ENCODE data around the gene FBXW7. TPM values are rescaled to one million over a fixed set of nuclear protein-coding genes. Genes with fewer than 3 reads are reported as not detected.

FBXW7 gene
- total and polyA plus RNA-seq, 2 experiments from 2014 or later, result 16.2 to 43.5 TPM

DNA sequence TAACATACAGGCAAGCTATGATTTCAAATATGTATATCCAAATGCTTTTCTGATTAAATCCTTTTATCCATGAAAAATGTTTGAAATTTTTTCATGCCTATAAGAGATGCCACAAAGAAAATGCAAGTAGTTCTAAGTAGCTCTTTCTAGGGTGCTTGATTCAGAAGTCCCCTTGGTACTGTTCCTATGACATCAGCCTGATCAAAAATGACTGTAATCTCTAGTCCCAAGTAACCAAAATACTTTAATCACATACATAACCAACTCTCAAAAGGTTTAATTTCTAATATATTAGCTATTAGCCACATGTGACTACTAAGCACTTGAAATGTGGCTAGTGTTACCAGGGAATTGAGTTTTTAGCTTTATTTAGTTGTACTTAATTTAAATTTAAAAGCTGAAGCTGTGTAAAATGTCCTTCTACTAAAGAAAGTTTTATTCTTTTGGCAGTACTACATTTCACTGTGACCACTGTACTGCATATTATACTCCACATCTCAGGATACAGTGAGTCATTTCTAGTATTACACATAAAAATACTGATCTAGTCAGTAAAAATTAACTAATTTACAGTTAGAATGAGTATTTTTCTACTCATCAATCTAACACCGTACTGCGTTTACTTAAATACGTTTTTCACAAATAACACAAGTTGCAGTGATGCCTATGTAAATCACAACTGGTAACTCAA, 33.9 kb downstream of the FBXW7 start:
- H3K4me3 ChIP-seq, result no peak overlapping the region
- 97% methylated on average over 3 of the region's 3 CpGs for WGBS (ENCODE audit: low lambda C conversion rate, missing lambda C conversion rate)
- H3K9me2 ChIP-seq (replicated peaks; ENCODE audit: insufficient read depth), result no peaks in the 10 kb centered on the region
- peaks cover 66% of the 10 kb centered on the region for H3K79me2 ChIP-seq
- no peaks in the 10 kb centered on the region for H3K36me3 ChIP-seq (replicated peaks; ENCODE audit: insufficient read depth, low read depth)
- no peaks in the 10 kb centered on the region for H3K9me3 ChIP-seq (ENCODE audit: low read depth)
- H3K4me2 ChIP-seq, result no peak overlapping the region
- no peak overlapping the region for H2AFZ ChIP-seq
- H3K27me3 ChIP-seq, result no peaks in the 10 kb centered on the region
- H3K4me1 ChIP-seq (ENCODE audit: insufficient read depth), result no peaks in the 10 kb centered on the region
- H4K20me1 ChIP-seq (ENCODE audit: insufficient read depth, poor library complexity, severe bottlenecking), result no peaks in the 10 kb centered on the region
- TF ChIP-seq, protein P1, sequence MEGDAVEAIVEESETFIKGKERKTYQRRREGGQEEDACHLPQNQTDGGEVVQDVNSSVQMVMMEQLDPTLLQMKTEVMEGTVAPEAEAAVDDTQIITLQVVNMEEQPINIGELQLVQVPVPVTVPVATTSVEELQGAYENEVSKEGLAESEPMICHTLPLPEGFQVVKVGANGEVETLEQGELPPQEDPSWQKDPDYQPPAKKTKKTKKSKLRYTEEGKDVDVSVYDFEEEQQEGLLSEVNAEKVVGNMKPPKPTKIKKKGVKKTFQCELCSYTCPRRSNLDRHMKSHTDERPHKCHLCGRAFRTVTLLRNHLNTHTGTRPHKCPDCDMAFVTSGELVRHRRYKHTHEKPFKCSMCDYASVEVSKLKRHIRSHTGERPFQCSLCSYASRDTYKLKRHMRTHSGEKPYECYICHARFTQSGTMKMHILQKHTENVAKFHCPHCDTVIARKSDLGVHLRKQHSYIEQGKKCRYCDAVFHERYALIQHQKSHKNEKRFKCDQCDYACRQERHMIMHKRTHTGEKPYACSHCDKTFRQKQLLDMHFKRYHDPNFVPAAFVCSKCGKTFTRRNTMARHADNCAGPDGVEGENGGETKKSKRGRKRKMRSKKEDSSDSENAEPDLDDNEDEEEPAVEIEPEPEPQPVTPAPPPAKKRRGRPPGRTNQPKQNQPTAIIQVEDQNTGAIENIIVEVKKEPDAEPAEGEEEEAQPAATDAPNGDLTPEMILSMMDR (IDR thresholded peaks at IDR 0.05; ENCODE audit: poor library complexity), result no peak
- TF ChIP-seq EZH2 (IDR thresholded peaks at IDR 0.05; ENCODE audit: borderline replicate concordance) (no peak), EZH2phosphoT487 (IDR thresholded peaks at IDR 0.05; ENCODE audit: low read depth, severe bottlenecking, unreplicated experiment) (no peak)
- H3K27ac ChIP-seq, result no peak overlapping the region
- DNase-seq (ENCODE audit: low spot score), result no peak

DNA sequence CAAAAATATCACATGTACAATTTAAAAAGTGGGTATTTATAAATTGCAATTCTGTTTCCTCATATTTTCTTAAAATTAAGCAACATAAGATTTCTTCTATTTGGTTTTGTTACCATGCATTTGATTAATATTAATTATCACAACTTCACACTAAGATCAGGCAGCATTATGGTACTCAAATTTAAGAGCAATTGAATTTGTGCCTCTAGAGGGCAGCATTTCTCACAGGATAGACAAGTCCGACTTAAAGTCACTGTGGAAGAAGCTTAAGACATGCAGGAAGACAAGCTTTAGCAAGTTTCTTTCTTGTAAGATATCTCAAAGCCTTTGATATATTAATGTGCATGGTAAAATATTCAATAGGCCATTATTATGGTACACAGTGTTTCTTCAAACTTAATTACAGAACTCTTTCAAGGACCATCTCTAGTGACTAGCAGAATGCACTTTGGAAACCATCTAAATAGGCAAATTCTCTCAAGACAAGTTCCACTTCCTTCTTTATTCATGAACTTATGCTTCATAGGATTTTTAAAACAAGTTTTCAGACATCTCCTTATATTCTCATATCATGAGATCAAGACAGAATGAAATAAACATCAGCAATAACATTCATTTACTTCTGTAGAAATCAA, 35.0 kb downstream of the FBXW7 start:
- no peak overlapping the region for H3K4me2 ChIP-seq
- TF ChIP-seq, protein P1 (IDR thresholded peaks at IDR 0.05; ENCODE audit: poor library complexity), result peak; percentile 82
- no peak for TF ChIP-seq EZH2 (IDR thresholded peaks at IDR 0.05; ENCODE audit: borderline replicate concordance)
- no peaks in the 10 kb centered on the region for H3K9me2 ChIP-seq (replicated peaks; ENCODE audit: insufficient read depth)
- H3K9me3 ChIP-seq (ENCODE audit: low read depth), result no peaks in the 10 kb centered on the region
- H4K20me1 ChIP-seq (ENCODE audit: insufficient read depth, poor library complexity, severe bottlenecking), result no peaks in the 10 kb centered on the region
- H3K79me2 ChIP-seq, result peaks cover 71% of the 10 kb centered on the region
- H3K36me3 ChIP-seq (replicated peaks; ENCODE audit: insufficient read depth, low read depth), result no peaks in the 10 kb centered on the region
- H3K27me3 ChIP-seq, result no peaks in the 10 kb centered on the region
- 4% methylated on average over 1 of the region's 1 CpG for WGBS (ENCODE audit: low lambda C conversion rate, missing lambda C conversion rate)
- H3K4me1 ChIP-seq (ENCODE audit: insufficient read depth), result no peaks in the 10 kb centered on the region
- H2AFZ ChIP-seq, result no peak overlapping the region
- H3K27ac ChIP-seq, result no peak overlapping the region
- no peak overlapping the region for H3K4me3 ChIP-seq
- peak; percentile 91 for DNase-seq (ENCODE audit: low spot score)

DNA sequence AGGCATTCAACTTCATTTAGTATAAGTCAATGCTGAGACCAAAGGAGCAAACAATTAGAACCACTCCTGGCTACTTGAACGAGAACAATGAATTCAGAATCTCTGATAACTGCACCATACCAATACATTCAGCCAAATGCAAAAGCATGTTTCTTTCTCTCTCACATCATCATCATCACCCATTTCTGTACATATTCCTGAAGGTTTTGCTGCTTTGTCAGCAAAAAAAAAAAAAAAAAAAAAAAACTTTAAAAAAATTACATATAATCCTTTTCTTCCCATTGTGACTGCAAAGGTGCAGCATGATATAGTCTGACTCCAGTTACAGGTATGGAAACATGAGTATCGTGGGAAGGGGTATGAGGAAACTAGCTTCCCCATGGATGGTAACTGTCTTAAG, 35.6 kb downstream of the FBXW7 start:
- Histone ChIP-seq H3K9me3 (ENCODE audit: low read depth) (no peaks in the 10 kb centered on the region), H2AFZ (no peak overlapping the region), H3K9me2 (replicated peaks; ENCODE audit: insufficient read depth) (no peaks in the 10 kb centered on the region), H3K4me2 (no peak overlapping the region), H3K4me3 (no peak overlapping the region), H3K36me3 (replicated peaks; ENCODE audit: insufficient read depth, low read depth) (no peaks in the 10 kb centered on the region), H3K4me1 (ENCODE audit: insufficient read depth) (no peaks in the 10 kb centered on the region), H3K27me3 (no peaks in the 10 kb centered on the region), H3K27ac (no peak overlapping the region), H4K20me1 (ENCODE audit: insufficient read depth, poor library complexity, severe bottlenecking) (no peaks in the 10 kb centered on the region), H3K79me2 (peaks cover 78% of the 10 kb centered on the region)
- WGBS (ENCODE audit: low lambda C conversion rate, missing lambda C conversion rate), result 97% methylated on average over 2 of the region's 2 CpGs
- no peak for DNase-seq (ENCODE audit: low spot score)
- TF ChIP-seq EZH2phosphoT487 (IDR thresholded peaks at IDR 0.05; ENCODE audit: low read depth, severe bottlenecking, unreplicated experiment) (no peak), EZH2 (IDR thresholded peaks at IDR 0.05; ENCODE audit: borderline replicate concordance) (no peak)
- TF ChIP-seq, protein P1 (IDR thresholded peaks at IDR 0.05; ENCODE audit: poor library complexity), result no peak

Measured in hepatocyte (in vitro differentiated cells).